ENCODE measurements around the gene EHBP1.

Gene EHBP1

DNA sequence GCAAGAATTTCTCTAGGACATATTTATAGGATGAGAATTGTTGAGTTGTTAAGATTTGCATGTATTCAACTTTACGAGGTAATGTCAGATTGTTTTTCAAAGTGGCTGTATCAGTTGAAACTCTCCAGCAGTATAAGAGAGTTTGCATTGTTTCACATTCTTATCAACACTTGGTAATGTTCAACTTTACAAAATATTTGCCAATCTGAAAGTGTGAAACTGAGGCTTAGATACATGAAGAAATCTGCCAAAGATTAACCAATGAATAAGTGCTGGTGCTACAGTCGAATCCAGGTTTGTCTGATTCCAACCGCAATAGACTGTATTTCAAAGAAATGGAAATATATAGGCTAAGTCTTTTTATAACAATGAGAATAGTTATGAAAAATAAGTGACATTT is 117.0 kb downstream of the EHBP1 start:
- no peak for DNase-seq (ENCODE audit: low spot score)

DNA sequence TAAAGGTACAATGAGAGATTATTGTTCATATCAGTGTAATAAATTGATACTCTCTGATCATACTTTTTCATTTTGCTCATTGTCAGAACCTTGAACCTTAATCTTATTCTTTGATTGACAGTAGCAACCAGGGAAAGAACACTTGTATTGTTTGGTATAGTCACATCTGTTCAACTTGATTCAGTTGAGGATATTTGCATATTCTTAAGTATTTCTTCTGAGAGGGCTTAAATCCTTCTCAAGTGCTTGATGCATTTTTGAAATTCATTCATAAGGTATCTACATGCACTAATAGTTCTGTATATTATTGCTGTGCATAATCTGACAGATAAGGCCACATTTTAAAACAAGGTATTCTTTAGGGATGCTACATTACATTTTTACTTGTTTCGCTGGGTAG is 118.9 kb downstream of the EHBP1 start:
- no peak for DNase-seq (ENCODE audit: low spot score)

DNA sequence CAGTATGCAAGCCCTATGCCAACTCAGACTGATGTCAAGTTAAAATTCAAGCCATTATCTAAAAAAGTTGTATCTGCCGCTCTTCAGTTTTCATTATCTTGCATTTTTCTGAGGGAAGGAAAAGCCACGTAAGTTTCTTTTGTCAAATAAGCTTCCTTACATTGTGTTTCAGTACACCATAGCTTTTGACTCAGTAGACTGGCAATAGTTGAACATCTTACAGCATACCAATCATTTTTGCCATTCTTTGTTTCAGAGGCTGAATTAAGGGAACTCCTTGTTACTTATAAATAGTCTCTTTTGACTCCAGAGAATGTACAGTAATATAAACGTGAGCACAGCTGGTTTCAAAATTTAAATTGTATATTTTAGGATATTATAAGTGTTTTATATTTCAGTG is 120.6 kb downstream of the EHBP1 start:
- DNase-seq (ENCODE audit: low spot score): no peak

DNA sequence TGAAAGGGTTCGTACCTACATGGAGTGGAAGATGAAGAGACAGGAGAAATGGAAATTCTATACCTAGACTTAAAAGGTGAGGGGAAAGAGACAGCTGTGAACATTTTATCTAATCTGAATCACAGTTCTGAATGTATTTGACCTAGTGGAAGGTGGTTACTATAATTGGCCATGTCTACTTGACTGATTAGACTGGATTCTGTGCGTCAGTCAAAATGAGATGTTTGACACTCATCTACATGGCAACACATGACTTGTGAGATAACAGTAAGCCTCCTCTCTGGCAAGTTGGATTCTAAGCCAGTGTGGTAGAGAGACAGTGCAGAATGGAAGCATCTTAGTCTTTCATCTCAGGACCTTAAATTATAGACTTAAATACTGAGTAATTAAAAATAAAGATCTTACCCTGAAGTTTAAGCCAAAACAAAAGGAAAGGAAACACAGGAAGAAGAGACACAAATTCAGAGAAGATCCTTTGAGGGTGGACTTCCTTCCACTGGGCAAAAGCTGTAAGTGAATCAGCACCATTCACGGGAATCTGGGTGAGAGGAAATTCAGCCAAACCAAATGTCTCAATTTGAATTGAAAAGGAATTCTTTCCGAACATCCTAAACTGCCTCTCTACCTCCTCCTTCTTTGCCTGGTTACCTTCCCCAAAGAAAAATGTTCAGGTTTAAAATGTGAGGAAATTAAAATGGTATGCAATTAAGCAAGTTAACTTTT is 121.6 kb downstream of the EHBP1 start:
- peak; percentile 58 for DNase-seq (ENCODE audit: low spot score)

DNA sequence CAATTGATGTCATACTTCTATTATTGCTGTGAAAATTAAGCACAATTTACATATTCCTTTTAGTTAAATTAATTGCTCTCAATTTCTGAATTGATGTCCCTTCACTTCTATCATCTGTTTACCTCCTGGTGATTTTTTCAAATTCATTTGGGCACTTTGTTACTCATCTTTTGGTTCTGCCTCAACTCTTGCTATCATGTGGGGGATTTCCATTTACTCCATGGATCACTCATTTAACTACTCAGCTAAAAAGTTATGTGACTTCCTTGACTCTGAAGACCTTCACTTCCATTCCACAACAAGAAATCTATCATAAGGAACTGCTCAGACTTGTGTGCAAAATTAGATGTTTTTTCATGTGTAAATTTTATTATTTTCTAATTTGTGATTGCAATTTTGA is 126.2 kb downstream of the EHBP1 start:
- DNase-seq (ENCODE audit: low spot score): no peak

DNA sequence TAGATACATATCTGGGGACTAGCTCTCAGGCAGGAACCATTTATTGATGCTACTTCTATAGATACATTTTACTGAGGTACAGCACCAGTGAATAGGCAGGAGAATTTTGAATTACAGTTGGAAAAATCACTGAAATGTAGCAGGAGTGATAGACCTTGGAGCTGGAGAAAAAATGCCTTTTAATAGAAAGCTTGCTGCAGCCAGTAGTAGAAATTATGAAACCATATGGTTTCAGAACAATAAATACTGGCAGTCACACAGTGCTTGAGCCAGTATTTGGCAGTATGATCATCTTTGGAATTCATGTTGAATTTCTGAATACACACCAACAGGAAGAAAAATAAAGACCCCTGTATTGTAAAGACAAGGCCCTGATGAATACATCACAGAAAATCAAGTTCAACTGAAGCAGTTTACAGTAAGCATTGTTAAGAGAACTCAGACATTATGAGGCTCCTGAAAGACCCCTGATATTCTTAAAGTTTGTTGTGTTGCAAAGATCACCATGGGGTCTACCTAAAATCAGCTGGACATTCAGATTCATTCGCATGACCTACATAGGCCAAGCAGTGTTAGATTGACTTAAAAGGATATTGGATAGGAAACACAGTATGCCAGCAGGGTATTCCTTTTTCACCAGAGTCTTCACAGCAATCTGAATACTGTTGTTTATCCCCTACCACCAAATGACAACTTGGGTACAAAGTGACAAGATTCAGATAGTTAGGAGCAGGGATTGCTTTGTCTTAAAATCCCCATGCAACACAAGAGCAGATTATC is 139.0 kb downstream of the EHBP1 start:
- no peak for DNase-seq (ENCODE audit: low spot score)

DNA sequence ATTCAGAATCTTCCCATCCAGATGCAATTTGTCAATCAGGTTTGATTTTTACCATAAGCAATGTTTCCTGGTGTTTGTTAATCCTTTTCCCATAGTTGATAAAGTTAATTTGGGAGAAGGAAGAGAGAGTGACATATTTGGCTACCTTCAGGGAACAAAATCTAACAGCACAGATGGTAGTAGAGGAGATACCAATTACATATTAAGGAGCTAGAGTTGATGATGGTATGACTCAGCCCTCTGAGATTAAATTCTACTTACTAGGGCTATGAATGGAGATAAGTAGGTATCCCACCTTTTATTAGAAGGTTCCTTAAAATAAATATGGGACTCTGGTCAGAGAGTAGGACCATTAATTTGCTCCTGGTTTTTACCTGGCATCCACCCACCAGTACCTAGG is 139.7 kb downstream of the EHBP1 start:
- no peak for DNase-seq (ENCODE audit: low spot score)

DNA sequence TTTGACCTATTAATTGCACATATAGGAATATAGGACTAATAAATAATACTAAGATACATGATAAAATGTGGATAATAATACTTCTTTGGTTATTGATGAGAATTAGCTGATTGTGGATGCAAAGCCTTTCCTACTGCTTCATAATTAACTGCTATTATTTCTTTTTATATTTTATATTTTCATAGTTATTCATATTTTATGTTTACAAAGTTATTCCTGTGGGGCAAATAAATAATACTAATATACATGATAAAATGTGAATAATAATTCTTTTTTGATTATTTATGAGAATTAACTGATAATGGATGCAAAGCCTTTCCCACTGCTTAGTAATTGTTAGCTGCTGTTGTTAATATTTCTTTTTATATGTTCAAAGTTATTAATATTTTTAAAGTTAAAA is 146.7 kb downstream of the EHBP1 start:
- no peak for DNase-seq (ENCODE audit: low spot score)

DNA sequence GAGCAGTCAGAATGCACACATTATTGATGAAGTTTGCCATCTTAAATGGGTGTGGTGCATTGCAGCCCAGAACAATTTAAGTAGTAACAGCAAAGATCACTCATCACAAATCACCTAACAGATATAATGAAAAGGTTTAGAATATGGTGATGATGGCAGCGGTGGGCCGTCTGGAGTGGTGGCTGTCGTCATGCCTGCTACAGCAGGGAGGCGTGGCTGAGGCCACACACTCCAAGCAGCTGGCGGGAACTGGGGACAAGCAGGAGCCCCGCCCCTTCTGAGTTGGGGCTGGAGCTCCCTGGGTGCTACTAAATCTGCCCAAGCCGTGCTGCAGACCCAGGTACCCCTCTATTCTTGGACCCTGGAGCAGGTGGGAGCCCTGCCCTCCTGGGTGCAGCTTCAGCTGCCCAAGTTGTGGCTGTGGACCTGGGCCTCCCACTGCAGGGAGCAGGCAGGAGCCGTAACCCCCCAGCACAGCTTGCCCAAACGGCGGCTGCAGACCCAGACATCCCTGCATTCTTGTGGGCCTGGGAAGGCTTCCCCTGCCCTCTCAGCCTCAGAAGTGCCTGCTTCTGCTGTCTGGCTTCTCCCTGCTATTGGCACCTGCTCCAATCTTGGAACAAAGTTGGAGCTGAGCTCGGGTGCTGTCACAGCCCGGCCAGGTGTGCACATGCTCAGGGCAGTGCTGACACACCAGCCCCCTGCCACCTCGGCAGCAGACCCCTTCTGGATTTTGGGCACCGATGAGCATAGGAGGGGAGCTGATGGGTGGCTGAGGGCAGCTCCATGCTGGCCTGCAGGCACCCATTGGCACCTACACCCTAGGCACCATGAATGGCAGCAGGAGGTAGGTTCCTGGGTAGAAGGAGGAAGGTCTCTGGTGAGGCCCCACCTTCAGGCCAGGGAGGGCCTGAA is 149.3 kb downstream of the EHBP1 start:
- no peak for DNase-seq (ENCODE audit: low spot score)

DNA sequence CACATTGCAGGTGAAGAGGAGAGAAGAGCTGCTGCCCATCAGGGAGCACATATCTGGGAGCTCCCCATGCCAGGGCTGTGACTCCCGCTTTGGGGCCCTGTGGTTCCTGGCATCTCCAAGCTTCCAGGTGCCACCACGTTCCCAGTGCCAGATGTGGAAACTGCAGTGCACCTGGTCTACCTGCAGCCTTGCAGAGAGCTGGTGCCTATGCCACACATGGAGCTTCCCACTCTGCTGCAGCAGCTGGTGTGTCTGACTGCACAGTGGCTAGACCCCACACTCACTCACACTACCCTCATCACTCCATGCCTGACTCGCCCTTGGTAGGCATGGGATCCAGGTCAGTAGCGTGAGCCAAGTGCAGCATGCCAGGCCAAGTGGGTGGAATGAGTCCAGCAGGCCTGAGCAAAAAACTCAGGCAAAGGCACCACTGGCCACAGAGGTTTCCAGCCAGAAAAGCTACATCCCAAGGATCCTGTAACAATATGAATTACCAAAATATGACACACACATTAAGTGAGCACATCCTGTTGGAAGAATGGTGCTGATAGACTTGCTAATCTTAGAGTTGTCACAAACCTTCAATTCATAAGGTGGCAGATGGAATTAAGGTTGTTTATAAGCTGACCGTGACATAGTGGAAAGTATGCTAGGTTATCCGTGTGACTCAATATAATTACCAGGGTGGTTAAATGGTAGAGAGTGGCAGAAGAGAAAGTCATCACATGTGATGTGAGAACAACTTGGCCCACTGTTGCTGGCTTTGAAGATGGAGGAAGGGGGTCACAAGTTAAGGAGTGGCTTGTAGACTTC is 150.9 kb downstream of the EHBP1 start:
- DNase-seq (ENCODE audit: low spot score): no peak

DNA sequence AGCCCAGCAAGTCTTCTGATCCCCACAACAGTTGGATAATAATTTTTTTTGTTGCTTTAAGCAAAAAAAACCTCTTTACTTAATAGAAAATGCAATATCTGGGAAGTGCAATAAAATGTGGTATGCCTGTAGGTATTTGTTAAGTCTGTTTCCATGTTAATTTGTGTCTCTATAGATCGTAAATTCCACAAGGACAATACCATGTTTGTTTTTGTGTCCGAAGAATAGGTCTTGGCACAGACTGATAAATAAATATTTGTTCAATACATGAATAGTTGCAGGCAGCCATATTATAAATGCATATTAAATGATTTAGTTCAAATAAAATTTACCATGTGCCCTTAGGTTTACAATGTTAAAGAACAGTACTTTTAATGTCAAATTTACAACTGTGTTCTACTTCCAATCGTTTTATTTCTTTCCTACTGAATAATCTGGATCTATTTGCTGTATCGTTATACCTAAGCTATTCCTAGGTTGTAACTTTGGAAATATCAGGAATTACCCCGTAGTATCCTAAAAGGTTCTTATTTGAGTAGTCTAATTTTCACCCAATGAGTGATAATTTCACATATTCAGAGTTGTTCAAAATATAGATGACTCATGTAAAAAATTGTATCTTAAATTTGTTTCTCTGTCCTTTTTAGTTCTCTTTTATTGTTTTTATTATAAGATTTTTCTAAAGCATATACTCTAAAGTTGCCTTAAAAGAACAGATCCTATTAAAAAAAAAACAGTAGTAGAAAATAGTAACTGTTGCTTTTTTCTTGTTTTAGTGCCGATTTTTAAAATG is 151.8 kb downstream of the EHBP1 start:
- DNase-seq (ENCODE audit: low spot score): no peak

DNA sequence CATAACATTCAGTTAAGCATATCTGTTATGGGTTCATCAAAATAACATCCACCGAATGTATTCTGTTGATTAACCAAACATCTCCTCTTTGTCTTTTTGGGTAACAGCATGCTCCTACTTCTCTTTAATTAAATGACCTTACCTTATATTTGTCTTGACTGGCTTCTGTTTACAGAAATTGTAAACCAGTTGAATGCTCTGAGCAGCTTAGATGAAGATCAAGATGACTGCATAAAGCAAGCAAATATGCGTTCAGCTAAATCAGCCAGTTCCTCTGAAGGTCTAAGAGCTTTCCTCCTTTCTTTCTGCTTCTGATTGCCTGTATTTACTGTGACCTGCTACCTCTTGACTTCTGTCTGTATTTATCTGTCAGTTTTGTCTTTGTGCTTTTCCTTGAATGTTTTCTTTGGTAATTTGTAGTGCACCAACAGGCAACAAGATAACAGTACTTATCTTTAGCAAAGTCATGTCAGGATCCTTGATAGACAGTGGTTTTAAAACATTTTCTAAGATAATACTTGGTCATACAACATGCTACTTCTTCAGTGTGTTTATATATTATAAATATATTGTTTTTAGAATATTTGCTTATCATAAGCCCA is 152.8 kb downstream of the EHBP1 start:
- no peak for DNase-seq (ENCODE audit: low spot score)

DNA sequence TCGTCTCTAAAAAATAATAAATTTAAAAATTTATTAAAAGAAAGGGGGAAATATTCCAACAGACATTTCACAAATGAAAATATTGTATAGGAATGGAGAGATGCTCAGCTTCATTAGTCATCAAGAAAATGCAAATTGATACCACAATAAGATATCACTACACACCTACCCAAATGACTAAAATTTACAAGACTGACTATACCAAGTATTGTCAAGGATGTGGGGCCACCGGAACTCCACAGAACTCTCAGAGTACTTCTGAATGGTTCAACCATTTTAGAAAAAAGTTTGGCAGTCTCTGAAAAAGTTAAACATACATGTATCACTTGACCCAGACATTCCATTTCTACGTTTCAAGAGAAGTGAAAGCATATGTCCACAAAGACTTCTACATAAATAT is 163.4 kb downstream of the EHBP1 start:
- no peak for DNase-seq (ENCODE audit: low spot score)

DNA sequence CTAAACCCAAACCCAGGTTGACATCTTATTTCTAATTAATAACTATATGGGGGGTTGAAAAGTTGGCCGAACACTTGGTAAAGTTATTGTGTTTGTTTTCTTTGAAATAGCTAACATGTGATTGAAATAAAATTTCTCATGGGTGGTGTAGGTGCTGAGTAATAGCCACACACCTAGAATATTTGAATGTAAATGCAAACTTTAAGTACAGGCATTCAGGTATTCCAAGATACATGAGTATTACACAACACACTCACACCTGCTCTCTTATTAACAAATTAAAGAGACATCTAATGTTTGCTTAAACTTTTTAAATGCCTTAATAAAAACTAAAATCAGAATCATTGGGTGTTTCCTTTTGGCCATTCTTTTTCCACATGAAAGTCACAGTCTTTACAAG is 165.5 kb downstream of the EHBP1 start:
- DNase-seq (ENCODE audit: low spot score): no peak

DNA sequence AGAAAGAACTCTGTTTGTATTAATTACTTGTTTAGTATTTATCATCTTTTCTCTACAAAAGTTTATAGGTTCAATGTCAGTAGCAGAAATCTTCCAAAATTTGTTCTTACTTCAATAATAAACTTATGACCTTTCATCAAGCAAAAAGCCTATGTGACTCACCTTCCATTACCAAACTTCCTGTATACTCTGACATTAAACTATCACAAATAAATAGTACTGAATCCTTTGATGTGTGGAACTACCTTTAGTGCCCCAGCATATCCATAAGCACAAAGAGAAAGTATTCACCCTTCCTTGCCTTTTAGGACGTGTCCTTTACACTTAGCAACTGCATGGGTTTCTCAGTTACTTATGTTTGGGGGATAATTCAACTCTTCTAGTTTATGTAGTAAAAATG is 166.0 kb downstream of the EHBP1 start:
- no peak for DNase-seq (ENCODE audit: low spot score)

DNA sequence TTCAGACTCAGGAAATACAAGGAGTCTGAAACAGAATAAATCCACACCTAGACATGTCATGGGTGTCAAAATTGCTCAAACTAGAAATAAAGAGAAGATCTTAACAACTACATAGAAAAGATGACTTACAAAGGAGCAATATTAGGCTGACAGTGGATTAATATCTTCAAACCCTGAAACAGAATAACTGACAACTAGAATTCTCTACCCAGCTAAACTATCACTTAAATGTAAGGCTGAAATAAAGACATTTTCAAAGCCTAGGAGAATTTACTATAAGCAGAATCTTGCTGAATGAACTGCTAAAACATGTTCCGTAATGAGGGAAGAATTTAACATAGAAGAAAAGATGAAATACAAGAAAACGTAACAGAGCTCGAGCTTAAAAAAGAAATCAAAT is 168.1 kb downstream of the EHBP1 start:
- DNase-seq (ENCODE audit: low spot score): no peak

DNA sequence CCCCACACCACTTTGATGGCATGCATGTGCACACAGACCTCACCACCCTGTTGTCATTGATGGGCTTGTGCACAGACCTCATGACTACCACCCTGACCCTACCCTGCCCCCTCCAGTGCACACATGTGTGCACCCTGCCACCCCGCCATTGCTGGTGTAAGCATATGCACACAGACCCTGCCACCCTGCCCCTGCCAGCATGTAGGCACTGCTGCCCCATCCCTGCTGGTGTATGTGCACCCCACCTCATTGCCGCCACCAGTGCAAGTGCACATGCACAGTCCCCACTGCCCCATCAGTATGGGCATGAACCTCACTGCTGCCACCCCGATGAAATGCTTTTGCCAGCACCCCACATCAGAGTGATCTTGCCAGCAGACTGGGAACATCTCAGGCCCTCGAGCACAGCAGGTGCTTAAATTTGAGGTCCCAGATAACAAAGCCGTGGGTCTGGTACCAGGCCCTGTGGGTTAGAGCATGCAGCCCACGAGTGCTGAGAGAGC is 169.4 kb downstream of the EHBP1 start:
- no peak for DNase-seq (ENCODE audit: low spot score)

DNA sequence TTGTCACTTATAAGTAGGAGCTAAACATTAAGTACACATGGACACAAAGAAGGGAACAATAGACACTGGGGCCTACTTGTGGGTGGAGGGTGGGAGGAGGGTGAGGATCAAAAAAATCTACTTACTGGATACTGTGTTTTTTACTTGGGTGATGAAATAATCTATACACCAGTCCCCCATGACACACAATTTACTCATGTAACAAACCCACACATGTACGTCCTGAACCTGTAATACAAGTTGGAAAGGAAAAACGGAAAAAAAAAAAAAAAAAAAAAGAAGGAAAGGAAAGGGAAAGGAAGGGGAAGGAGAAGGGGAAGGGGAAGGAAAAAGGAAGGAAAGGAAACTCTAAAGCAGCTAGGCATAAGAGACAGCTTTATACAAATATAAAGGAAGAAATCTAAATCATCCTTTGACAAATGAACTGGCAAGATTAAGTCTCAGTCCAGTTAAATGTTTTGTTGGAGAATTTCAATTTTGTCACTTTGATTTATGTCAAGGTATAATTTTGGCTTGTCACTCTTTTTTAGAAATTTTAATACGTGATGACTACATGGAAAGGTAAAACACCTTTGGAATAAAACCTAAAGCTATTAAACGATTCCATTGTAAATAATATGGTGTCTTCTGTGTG is 175.8 kb downstream of the EHBP1 start:
- DNase-seq (ENCODE audit: low spot score): no peak

DNA sequence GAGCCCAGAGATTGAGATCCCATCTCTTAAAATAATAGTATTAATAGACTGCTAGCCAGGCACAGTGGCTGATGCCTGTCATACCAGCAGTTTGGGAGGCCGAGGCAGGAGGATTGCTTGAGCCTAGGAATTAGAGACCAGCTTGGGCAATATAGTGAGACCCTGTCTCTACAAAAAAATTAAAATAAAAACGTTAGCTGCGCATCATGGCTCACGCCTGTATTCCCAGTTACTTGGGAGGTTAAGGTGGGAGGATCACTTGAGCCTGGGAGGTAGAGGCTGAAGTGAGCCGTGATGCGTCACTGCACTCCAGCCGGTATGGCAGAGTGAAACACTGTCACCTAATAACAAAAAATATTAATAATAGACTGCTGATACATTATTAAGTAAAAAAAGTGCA is 178.1 kb downstream of the EHBP1 start:
- DNase-seq (ENCODE audit: low spot score): no peak

DNA sequence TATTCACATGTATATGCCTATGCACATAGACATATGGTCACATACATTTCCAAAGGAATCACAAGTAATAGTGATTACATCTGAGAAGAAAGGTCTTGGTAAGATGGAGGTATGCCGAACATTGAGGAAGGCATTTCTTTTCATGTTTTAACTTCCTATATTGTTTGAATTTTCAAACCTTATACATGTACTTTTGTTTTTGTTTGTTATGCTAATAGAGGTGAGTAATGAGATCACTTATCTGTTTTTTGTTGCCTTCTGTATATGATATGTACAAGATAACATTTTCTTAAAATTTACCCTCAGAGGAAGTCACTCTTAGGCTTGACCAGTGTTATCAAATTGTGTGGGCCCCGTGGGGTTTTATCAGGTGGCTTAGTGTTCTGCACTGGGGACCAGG is 178.6 kb downstream of the EHBP1 start:
- no peak for DNase-seq (ENCODE audit: low spot score)

Data from putamen (tissue), 1 donor.